HEK293 (cell line): Measurements from ENCODE around the gene EXOC7.

Experiments
- CTCF ChIP-seq: fragments of 450-650 bp; formaldehyde crosslinking; IDR thresholded peaks from 2 replicates; pipeline ENCODE4 v1.5.1; 2016; ENCODE audit warnings: missing biosample characterization, missing genetic modification characterization
- REST ChIP-seq: fragments of 450-650 bp; formaldehyde crosslinking; IDR thresholded peaks from 2 replicates; pipeline ENCODE4 v1.5.1; 2016; ENCODE audit warnings: missing biosample characterization, missing genetic modification characterization
- SP2 ChIP-seq: fragments of 450-650 bp; formaldehyde crosslinking; IDR thresholded peaks from 2 replicates; pipeline ENCODE4 v1.5.1; 2016; ENCODE audit warnings: missing biosample characterization, missing genetic modification characterization
- ZNF146 ChIP-seq: fragments of 450-650 bp; formaldehyde crosslinking; IDR thresholded peaks from 2 replicates; pipeline ENCODE4 v1.5.1; 2016; ENCODE audit warnings: missing biosample characterization, missing genetic modification characterization
- ZNF521 ChIP-seq: fragments of 450-650 bp; formaldehyde crosslinking; IDR thresholded peaks from 2 replicates; pipeline ENCODE4 v1.5.1; 2017; ENCODE audit warnings: missing biosample characterization, mild to moderate bottlenecking, missing genetic modification characterization
- ZNF660 ChIP-seq: fragments of 450-650 bp; IDR thresholded peaks from 2 replicates; pipeline ENCODE4 v1.5.1; 2018; ENCODE audit warnings: missing biosample characterization, mild to moderate bottlenecking, missing genetic modification characterization
- ZNF707 ChIP-seq: fragments of 450-650 bp; formaldehyde crosslinking; IDR thresholded peaks from 2 replicates; pipeline ENCODE4 v1.5.1; 2016; ENCODE audit warnings: missing biosample characterization, missing genetic modification characterization
- ZNF76 ChIP-seq: fragments of 450-650 bp; formaldehyde crosslinking; IDR thresholded peaks from 2 replicates; pipeline ENCODE4; 2016; ENCODE audit warnings: low read depth, missing biosample characterization, missing genetic modification characterization, borderline replicate concordance
- ZNF843 ChIP-seq: fragments of 450-650 bp; formaldehyde crosslinking; IDR thresholded peaks from 2 replicates; pipeline ENCODE4 v1.5.1; 2016; ENCODE audit warnings: missing biosample characterization, missing genetic modification characterization

- no peak for TF ChIP-seq ZNF76 (tag by site-specific recombination)
- no peak for TF ChIP-seq CTCF
- TF ChIP-seq ZNF521 = no peak
- no peak for TF ChIP-seq SP2 (tag by site-specific recombination)
- no peak for TF ChIP-seq ZNF707 (tag by site-specific recombination)
- no peak for TF ChIP-seq REST
- TF ChIP-seq ZNF660 (tag by site-specific recombination) = no peak
- no peak for TF ChIP-seq ZNF146 (tag by site-specific recombination)
- TF ChIP-seq ZNF843 = no peak
These were observed 678 bp downstream of the EXOC7 start for GRCh38 chr17:76102944-76103273.
